Measurements from ENCODE around the gene ODF2.
"Not testable (repeated sequence)": the region's sequence is repeated elsewhere in the genome, so short reads cannot be mapped to it uniquely, and the experiment has no call there.

ODF2 gene

DNA sequence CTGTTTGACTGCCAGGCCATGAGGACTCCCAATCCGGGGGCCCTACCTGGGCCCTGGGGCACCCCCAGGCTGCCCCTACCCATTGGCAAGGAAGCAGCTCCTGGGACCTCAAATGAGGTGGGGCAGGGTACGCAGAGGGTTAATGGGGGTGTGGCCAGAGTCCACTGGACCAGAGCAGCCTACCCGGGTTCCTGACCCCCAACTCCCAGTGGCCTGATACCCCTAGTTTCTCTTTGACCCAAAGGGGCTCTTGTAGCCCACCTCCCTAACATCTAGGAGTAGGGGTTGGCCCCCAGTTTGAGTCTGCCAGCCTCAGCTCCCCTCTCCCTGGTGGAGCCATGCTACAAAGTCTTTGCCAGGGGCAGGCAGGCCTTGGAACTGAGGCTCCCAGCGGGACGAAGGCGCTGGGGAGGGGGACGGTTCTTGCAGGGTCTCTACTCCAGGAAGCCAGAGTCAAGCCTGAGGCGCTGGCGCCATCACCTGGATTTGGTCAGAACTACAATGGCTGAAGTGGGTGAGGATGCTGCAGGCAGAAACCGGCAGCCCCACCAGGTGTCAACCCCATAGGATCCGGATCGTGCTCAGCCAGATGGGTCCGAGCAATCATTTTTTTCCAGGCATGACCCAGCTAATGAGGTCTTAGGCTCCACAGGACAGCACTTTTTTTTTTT lies 43.6 kb upstream of the ODF2 start:
- no peak overlapping the region for H3K27ac ChIP-seq
- TF ChIP-seq, protein P1, sequence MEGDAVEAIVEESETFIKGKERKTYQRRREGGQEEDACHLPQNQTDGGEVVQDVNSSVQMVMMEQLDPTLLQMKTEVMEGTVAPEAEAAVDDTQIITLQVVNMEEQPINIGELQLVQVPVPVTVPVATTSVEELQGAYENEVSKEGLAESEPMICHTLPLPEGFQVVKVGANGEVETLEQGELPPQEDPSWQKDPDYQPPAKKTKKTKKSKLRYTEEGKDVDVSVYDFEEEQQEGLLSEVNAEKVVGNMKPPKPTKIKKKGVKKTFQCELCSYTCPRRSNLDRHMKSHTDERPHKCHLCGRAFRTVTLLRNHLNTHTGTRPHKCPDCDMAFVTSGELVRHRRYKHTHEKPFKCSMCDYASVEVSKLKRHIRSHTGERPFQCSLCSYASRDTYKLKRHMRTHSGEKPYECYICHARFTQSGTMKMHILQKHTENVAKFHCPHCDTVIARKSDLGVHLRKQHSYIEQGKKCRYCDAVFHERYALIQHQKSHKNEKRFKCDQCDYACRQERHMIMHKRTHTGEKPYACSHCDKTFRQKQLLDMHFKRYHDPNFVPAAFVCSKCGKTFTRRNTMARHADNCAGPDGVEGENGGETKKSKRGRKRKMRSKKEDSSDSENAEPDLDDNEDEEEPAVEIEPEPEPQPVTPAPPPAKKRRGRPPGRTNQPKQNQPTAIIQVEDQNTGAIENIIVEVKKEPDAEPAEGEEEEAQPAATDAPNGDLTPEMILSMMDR (conservative IDR thresholded peaks at IDR 0.05; ENCODE audit: low read depth) = peak; percentile 41
- no peak for DNase-seq (ENCODE audit: low spot score)
- CTCF ChIA-PET = interaction anchor here (0.7 to 3.4 kb wide), 5 partner anchors 8 to 83 kb away, joined by 3 to 33 read pairs (median 4); no protein-coding TSS in a partner anchor
- POLR2A ChIA-PET (ENCODE audit: low non-redundant PET) = no interaction called here

DNA sequence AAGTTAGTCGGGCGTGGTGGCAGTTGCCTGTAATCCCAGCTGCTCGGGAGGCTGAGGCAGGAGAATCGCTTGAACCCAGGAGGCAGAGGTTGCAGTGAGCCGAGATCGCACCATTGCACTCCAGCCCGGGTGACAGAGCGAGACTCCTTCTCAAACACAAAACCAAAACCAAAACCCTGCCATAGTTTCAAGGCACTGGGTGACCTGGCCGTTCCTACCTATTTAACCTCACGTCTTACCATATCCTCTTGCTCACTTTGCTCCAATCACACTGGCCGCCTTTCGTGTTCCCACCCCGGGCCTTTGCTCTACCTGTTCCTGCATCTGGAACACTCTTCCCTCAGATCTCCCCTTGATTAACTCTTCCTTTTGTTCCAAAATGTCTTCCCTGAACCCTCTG lies 42.1 kb upstream of the ODF2 start:
- DNase-seq (ENCODE audit: low spot score); POLR2A ChIA-PET (ENCODE audit: low non-redundant PET); CTCF ChIA-PET; H3K27ac ChIP-seq: not testable (repeated sequence)

DNA sequence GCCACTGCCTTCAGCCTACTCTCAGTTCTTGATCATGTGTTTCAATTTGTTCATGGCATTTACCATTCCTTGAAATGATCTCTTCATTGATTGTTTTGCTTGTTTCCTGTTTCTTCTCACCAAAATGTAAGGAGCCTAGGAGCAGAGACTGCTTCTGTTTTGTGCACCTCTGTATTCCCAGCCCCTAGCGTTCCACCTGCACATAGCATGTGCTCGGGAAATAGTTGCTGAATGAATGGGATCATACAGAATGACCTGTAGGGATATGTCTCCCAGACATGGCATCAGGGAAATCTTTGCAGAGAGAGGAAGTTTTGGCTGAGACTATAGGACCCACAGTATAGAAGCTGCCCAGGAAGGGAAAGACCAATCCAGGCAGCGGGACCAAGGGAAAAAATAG lies 41.3 kb upstream of the ODF2 start:
- TF ChIP-seq, protein P1 (conservative IDR thresholded peaks at IDR 0.05; ENCODE audit: low read depth) = peak; percentile 19; the same call in 1 of the 2 replicates
- DNase-seq (ENCODE audit: low spot score) = no peak
- no peak overlapping the region for H3K27ac ChIP-seq
- ChIA-PET POLR2A (ENCODE audit: low non-redundant PET) (no interaction called here), CTCF (interaction anchor here (0.9 kb wide), 1 partner anchor 53 kb away, joined by 6 read pairs; no protein-coding TSS in a partner anchor)

DNA sequence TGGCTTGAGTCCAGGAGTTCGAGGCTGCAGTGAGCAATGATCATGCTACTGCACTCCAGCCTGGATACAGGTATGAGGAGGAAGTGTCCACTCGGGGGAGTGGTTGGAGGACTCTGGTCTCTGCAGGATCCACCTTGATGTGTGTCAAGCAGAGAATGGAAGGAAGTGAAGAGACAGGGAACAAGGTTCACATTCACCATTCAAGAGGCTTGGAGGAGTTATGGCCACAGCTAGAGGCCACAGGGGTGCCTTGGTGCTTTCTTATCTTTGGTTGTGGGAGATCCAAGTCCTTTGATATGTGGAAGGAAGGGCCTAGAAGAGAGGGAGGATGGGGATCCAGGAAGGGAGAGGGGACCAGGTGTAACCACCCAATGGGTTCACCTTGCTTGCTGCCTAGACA lies 40.5 kb upstream of the ODF2 start:
- ChIA-PET POLR2A (ENCODE audit: low non-redundant PET) (no interaction called here), CTCF (interaction anchor here (0.6 to 1.3 kb wide), 2 partner anchors 28 to 203 kb away, joined by 3 to 6 read pairs; no protein-coding TSS in a partner anchor)
- no peak for DNase-seq (ENCODE audit: low spot score)
- no peak overlapping the region for H3K27ac ChIP-seq
- TF ChIP-seq, protein P1 (conservative IDR thresholded peaks at IDR 0.05; ENCODE audit: low read depth) = no peak

DNA sequence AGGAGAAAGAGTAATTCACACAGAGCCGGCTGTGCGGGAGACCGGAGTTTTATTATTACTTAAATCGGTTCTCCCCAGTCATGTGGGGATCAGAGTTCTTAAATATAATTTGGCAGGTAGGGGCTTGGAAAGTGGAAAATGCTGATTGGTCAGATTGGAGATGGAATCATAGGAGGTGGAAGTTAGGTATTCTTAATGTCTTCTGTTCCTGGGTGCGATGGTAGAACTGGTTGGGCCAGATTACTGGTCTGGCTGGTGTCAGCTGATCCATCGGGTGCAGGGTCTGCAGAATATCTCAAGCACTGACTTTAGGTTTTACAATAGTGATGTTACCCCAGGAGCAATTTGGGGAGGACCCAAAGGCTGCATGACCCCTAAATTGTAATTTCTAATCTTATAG lies 39.8 kb upstream of the ODF2 start:
- no peak overlapping the region for H3K27ac ChIP-seq
- ChIA-PET CTCF (interaction anchor here (1.3 kb wide), 1 partner anchor 29 kb away, joined by 6 read pairs; no protein-coding TSS in a partner anchor), POLR2A (ENCODE audit: low non-redundant PET) (no interaction called here)
- TF ChIP-seq, protein P1 (conservative IDR thresholded peaks at IDR 0.05; ENCODE audit: low read depth) = no peak
- no peak for DNase-seq (ENCODE audit: low spot score)

DNA sequence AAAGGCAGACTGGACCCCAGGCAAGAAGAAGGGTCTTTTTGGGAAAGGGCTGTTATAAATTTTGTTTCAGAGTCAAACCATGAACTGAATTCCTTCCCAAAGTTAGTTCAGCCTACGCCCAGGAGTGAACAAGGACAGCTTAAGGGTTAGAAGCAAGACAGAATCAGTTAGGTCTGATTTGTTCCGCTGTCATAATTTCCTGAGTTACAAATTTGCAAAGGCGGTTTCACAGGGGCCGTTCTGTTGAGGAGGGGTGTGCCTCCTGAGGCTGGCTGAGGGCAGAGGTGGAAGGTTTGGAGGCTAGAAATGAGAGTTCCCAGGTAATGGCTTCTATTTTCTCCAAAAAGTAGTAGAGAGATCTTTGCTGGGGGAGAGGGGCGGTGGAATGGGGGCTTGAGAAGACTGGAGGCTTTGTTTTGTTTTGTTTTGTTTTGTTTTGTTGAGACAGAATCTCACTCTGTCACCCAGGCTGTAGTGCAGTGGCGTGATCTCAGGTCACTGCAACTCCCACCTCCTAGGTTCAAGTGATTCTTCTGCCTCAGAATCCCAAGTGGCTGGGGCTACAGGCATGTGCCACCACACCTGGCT lies 39.3 kb upstream of the ODF2 start:
- POLR2A ChIA-PET (ENCODE audit: low non-redundant PET) = no interaction called here
- TF ChIP-seq, protein P1 (conservative IDR thresholded peaks at IDR 0.05; ENCODE audit: low read depth) = no peak
- no peak for DNase-seq (ENCODE audit: low spot score)
- no peak overlapping the region for H3K27ac ChIP-seq
- CTCF ChIA-PET = interaction anchor here (1.3 kb wide), 1 partner anchor 29 kb away, joined by 6 read pairs; no protein-coding TSS in a partner anchor

Data from RWPE1 (cell line).